Stimulated activated CD4-positive, alpha-beta T cell treated with anti-CD3 and anti-CD28 coated beads, TNF-alpha, amount 100 ng/mL, for 1 hour (primary cell): ENCODE data around the gene PCSK5.
"Not testable (repeated sequence)": the region's sequence is repeated elsewhere in the genome, so short reads cannot be mapped to it uniquely, and the experiment has no call there.

Experiments
- DNase-seq, 3 donors: peaks; one replicate each; pipeline ENCODE4 v3.0.0-alpha.2; 2020; ENCODE audit warnings: low read depth in 3 of 3, low spot score in 1 of 3

Gene PCSK5

GRCh38 chr9:75890472-75891276, at the start of gene PCSK5:
Gene PCSK5, plus strand, starts transcription at chr9:75890673. Its CDS starts 509 bp downstream, at chr9:75891182.
- DNase-seq: peak; percentile 51 to 62 (median 58)

GRCh38 chr9:75844321-75844720, 46.2 kb upstream of the PCSK5 start:
- DNase-seq: no peak

GRCh38 chr9:75845806-75846205, 44.7 kb upstream of the PCSK5 start:
- DNase-seq: no peak

GRCh38 chr9:75847085-75847484, 43.4 kb upstream of the PCSK5 start:
- DNase-seq: no peak

DNA sequence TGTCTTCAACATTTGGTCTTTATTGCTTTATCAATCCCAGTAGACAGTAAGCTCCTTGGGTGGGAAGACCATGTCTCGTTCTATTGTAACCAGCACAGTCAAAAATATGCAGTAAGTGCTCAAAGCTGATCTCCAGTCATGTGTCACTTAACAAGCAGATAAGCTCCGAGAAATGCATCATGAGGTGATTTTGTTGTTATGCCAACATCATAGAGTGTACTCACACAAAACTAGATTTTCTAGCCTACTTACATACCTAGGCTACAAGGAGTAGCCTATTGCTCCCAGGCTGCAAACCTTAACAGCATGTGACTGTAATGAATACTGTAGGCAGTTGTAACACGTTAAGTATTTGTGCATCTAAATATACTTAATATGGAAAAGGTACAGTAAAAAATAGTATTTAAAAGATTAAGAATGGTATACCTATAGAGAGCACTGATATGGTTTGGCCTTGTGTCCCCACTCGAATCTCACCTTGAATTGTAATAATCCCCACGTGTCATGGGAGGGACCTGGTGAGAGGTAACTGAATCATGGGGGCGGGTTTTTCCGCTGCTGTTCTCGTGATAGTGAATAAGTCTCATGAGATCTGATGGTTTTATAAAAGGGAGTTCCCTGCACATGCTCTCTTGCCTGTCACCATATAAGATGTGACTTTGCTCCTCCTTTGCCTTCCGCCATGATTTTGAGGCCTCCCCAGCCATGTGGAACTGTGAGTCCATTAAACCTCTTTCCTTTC, 39.8 kb upstream of the PCSK5 start:
- no peak for DNase-seq

DNA sequence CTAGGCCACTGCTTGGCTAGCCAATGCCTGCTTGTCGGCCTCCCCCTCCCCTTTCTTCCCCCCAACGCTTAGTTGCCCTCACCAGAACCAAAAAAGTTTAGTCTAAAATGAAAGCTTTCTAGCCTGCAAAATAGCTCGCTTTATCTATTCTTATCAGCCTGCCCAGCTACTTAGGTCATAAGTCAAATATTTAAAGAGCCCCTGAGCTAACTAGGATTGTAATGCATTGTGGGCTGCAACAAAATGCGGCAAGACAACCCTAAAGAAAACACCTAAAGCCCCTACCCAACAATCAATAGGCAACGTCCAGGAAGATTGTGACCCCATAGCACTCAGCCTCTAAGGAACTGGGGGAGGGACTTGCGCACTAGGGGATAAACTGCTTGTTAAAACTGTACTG, 38.6 kb upstream of the PCSK5 start:
- DNase-seq: no peak

DNA sequence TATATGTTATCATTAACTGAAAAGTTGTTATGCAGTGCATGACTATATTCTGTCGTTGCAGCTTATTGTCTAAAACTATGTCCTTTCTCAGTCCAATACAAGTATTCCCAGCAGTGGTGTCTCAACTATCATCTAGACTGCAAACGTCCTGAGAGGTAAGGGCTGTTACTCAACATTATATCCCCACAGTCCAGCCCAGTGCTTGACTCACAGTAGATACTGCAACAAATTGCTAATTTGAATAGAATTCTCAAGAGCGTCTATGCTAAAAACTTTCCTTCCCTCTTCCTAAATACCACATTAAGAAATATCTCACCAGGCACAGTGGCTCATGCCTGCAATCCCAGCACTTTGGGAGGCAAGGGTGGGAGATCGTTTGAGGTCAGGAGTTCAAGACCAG, 37.7 kb upstream of the PCSK5 start:
- DNase-seq: no peak

GRCh38 chr9:75855509-75855908, 35.0 kb upstream of the PCSK5 start:
- DNase-seq: no peak

DNA sequence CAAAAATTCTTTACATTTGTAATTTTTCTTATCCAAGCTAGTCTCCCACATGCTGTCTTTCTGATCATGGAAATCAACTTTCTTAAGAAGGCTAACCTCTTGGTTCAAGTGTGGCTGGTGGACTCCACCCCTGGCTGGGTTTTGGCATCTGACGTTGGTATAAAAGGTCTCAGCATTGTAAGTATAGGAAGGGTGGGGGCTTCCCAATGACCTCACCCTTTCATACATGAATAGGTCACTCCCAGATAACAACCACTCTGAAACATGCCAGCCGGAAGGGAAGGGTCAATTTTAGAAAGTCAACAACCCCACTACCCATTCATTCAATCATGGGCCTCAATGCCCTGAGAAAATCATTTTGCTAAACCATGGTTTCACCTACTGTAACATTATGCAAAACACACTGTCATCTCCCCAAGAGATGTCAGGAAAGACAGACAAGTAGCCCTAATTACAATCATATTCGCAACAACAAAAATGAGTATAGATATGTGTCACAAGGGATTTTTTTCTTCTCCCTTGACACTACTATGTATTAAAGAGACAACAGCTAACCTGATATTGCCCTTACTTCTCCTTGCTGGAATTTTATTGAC, 31.9 kb upstream of the PCSK5 start:
- DNase-seq: no peak

DNA sequence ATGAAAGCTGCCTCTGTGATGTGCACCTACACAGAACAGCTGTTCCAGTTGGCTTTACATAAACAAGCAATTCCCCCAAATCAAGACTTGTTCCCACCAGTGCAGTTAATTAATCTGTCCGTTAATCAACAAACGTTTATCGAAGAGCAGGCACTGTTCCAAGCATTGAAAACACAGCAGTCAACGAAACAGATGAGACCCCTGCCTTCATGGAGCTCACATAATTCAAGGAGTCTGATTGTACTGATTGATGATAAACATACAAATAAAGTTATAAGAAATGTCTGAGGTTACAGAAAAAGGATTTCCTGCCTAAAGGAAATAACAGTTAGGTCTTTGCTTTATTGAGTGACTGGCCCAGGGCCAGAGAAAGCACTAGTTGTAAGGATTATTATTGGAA, 26.2 kb upstream of the PCSK5 start:
- no peak for DNase-seq

DNA sequence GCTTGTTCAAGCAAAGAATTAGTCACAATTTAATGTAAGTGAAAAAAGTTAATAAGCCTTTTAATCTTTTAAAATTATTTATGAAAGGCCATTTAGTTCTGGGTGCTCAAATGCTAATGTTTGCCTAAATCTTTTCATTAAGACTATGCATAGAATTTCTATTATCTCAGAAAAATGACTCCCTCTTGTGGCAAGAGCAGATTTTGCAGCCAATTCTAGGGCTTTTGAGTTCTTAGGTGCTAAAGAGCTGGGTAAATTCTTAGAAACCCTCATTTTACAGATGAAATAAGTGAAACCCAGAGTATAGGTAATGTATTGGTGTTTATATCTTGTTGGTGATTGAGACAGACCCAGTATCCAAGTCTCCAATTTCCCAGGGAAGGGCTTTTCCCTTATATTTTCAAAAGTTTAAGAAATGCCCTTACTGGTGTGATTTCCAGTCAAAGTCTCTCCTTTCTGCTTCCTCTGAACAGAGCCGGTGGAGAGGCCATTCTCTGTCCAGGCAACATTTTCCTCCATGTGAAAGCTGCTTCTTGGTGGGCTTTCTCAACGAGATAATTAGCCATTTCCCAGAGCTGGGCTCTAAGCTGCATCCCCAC, 24.1 kb upstream of the PCSK5 start:
- DNase-seq: no peak

DNA sequence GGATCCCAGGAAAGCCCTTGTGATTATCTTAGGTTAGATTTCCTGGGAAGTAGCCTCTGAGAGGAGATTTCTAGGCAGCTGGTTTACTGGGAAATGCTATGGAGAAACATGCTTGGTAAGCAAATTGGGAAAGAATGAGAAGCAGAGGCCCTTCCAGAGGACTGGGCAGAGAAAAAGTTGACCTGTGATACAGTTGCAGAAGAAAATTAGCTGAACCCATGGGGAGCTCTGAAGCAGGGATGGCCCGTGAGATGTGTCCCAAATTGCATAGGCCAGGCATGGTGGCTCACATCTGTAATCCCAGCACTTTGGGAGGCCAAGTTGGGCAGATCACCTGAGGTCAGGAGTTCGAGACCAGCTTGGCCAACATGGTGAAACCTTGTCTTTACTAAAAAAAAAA, 21.9 kb upstream of the PCSK5 start:
- not testable (repeated sequence) for DNase-seq

GRCh38 chr9:75869236-75869635, 21.2 kb upstream of the PCSK5 start:
- no peak for DNase-seq

DNA sequence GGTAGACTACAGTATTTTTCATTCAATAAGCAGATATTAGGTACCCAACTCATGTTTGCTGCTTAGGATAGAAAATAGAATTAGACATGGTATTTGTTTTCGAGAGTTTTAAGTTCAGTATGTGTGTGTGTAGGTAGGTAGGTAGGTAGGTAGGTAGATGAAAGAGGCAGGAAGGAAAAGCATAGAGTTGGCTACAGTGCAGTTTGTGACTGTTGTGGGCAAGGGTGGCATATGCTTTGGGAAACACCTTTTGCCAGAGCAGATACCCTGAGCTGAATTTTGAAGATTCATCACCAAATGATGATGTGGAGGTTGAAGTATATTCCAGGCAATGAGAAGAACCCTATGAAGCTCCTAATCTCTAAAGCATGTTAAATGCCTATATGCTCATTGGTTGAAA, 20.0 kb upstream of the PCSK5 start:
- no peak for DNase-seq

DNA sequence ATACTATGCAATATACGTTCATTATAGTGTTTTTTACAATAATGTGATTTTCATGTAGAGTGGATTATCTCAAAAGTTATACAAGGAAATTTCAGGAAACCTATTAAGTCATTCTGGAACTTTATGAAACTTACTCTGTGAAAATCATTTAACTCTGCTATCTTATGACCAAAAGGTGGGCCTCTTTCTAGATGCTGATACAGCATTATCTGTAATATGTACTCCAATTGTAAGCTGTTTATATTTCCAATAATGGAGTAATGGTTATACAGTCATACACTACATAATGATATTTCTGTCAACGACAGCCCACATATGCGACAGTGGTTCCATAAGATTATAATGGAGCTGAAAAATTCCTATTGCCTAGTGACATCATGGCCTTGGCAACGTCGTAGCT, 18.8 kb upstream of the PCSK5 start:
- DNase-seq: no peak

- DNase-seq: no peak
Observed at GRCh38 chr9:75873712-75874111, 16.8 kb upstream of the PCSK5 start.

GRCh38 chr9:75876999-75877640, 13.4 kb upstream of the PCSK5 start:
- DNase-seq: no peak

DNA sequence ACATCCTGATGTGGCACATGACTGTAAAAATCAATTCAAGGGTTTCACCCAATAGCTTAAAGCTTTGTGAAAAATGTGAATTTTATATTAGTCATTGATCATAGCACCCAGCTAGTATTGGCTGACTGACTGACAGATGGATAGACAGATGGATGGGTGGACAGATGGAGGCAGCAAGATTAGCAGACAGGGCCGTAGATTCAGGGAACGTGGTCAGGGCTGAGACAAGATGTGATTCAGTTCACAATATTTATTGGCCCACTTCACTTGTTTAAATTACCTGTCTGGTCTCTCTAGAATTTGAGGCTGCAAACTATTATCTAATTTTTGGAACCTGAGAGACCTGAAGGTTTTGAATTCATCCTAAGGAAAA, 12.0 kb upstream of the PCSK5 start:
- no peak for DNase-seq

GRCh38 chr9:75880618-75881017, 9.9 kb upstream of the PCSK5 start:
- no peak for DNase-seq

DNA sequence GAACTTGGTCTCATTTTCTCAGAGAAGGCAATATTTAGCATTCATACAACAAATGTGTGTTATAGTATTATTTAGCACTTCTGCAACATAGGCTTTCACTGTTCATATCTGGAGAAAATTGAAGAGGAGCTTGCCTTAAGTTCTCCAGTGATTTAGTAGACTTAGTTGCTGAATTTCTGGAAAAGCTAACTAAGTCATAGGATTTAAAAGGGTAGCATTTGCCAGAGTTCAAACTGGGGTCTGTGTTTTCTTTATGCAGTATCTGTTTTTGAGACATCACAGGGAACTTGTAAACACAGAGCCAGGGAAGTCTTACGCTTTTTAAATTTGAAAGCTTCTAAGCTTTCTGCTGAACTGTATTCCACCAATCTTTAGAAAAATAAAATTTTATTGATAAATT, 8.7 kb upstream of the PCSK5 start:
- no peak for DNase-seq

DNA sequence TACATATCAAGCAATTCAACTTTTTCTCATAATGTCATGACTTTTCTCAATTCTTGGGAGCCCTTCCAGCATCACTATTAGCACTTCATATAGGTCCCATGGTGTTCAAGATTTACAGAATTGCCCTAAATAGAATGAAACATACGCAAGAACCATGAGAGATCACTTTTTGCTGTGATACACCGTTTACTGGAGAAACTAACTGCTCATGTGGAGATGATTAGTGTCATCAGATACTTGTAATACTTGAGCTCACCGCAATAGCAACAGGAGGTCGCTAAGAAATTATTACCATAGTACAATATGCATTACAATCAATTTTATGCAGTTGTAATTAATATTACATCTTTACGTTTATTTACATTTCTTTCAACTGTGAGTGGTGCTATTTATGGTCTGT, 4.8 kb upstream of the PCSK5 start:
- no peak for DNase-seq
